ENCODE results near the gene COL26A1. TPM values are rescaled to one million over a fixed set of nuclear protein-coding genes. Genes with fewer than 3 reads are reported as not detected.

The COL26A1 gene
- polyA plus RNA-seq, 2 donors = not detected

DNA sequence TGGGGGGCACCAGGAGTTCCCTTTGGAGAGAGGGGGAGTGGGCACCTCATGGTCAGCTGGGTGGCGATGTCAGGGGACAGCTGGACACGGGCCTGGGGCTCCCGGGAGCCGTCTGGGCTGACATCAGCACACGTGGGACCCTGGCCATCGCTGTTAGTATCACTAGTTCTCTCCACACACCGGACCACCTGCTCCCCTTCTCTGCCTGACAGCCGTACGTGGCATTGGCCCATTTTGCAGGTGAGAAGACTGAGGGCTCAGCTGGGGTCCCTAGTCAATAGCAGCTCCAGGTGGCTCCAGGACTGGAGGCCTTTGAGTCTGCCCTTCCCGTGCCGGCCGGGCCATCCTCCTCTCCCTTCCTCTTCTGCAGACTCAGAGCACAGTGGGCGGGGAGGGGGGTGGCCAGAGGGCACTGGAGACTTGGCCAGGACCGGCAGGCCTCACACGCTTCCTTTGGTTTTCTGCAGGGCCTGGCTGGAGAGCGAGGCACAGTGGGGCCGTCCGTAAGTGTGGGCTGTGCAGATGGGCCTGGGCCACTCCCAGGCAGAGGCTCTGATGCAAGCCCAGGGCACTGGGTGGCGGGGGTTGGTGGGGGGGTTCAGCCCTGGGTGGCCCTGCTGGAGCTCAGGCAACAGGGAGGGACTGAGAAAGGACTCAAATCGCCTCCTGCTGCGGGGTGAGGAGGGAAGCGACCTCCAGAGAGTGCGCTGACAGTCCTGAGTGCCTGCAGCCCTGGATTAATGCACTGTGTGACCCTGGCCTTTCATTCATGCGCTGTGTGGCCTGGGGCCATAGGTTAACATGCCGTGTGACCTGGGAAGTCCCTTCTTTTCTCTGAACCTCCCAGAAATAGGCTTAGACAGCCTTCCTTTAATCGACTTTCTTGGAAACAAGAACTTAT, 188.2 kb downstream of the COL26A1 start:
- Histone ChIP-seq H3K27ac (ENCODE audit: low read depth in 2 of 2, low read length in 1 of 2) (no peak overlapping the region), H3K4me1 (ENCODE audit: control insufficient read depth in 2 of 2, insufficient read depth in 2 of 2, low read length in 1 of 2) (no peaks in the 10 kb centered on the region), H3K9me3 (ENCODE audit: control insufficient read depth in 2 of 2, insufficient read depth in 1 of 2, low read depth in 1 of 2, low read length in 1 of 2) (no peaks in the 10 kb centered on the region), H3K27me3 (ENCODE audit: control insufficient read depth in 1 of 2, insufficient read depth in 2 of 2, low read length in 2 of 2) (no peaks in the 10 kb centered on the region), H3K36me3 (ENCODE audit: control insufficient read depth in 2 of 2, insufficient read depth in 2 of 2, low read length in 1 of 2) (no peaks in the 10 kb centered on the region), H3K4me3 (ENCODE audit: low read depth in 1 of 2, low read length in 2 of 2) (no peak overlapping the region)
- 63 to 72% methylated on average over 26 of the region's 26 CpGs for WGBS, 2 donors

- Histone ChIP-seq H3K4me3 (ENCODE audit: low read depth in 1 of 2, low read length in 2 of 2) (no peak overlapping the region), H3K4me1 (ENCODE audit: control insufficient read depth in 2 of 2, insufficient read depth in 2 of 2, low read length in 1 of 2) (no peaks in the 10 kb centered on the region), H3K27me3 (ENCODE audit: control insufficient read depth in 1 of 2, insufficient read depth in 2 of 2, low read length in 2 of 2) (no peaks in the 10 kb centered on the region), H3K9me3 (ENCODE audit: control insufficient read depth in 2 of 2, insufficient read depth in 1 of 2, low read depth in 1 of 2, low read length in 1 of 2) (no peaks in the 10 kb centered on the region), H3K36me3 (ENCODE audit: control insufficient read depth in 2 of 2, insufficient read depth in 2 of 2, low read length in 1 of 2) (no peaks in the 10 kb centered on the region), H3K27ac (ENCODE audit: low read depth in 2 of 2, low read length in 1 of 2) (no peak overlapping the region)
- 80 to 81% methylated on average over 23 of the region's 23 CpGs for WGBS, 2 donors
These were observed 190.5 kb downstream of the COL26A1 start for GRCh38 chr7:101553018-101553770.

- WGBS, 2 donors = 81 to 86% methylated on average over 8 of the region's 8 CpGs
- H3K27ac ChIP-seq (ENCODE audit: low read depth in 2 of 2, low read length in 1 of 2) = no peak overlapping the region
- no peak overlapping the region for H3K4me3 ChIP-seq (ENCODE audit: low read depth in 1 of 2, low read length in 2 of 2)
- no peaks in the 10 kb centered on the region for H3K36me3 ChIP-seq (ENCODE audit: control insufficient read depth in 2 of 2, insufficient read depth in 2 of 2, low read length in 1 of 2)
- no peaks in the 10 kb centered on the region for H3K27me3 ChIP-seq (ENCODE audit: control insufficient read depth in 1 of 2, insufficient read depth in 2 of 2, low read length in 2 of 2)
- H3K4me1 ChIP-seq (ENCODE audit: control insufficient read depth in 2 of 2, insufficient read depth in 2 of 2, low read length in 1 of 2) = no peaks in the 10 kb centered on the region
- H3K9me3 ChIP-seq (ENCODE audit: control insufficient read depth in 2 of 2, insufficient read depth in 1 of 2, low read depth in 1 of 2, low read length in 1 of 2) = no peaks in the 10 kb centered on the region
These were observed 191.2 kb downstream of the COL26A1 start for GRCh38 chr7:101553771-101554445.

- Histone ChIP-seq H3K27me3 (ENCODE audit: control insufficient read depth in 1 of 2, insufficient read depth in 2 of 2, low read length in 2 of 2) (no peaks in the 10 kb centered on the region), H3K4me3 (ENCODE audit: low read depth in 1 of 2, low read length in 2 of 2) (no peak overlapping the region), H3K27ac (ENCODE audit: low read depth in 2 of 2, low read length in 1 of 2) (no peak overlapping the region), H3K4me1 (ENCODE audit: control insufficient read depth in 2 of 2, insufficient read depth in 2 of 2, low read length in 1 of 2) (no peaks in the 10 kb centered on the region), H3K36me3 (ENCODE audit: control insufficient read depth in 2 of 2, insufficient read depth in 2 of 2, low read length in 1 of 2) (no peaks in the 10 kb centered on the region), H3K9me3 (ENCODE audit: control insufficient read depth in 2 of 2, insufficient read depth in 1 of 2, low read depth in 1 of 2, low read length in 1 of 2) (no peaks in the 10 kb centered on the region)
- 82 to 85% methylated on average over 6 of the region's 6 CpGs for WGBS, 2 donors
These were observed 192.1 kb downstream of the COL26A1 start for GRCh38 chr7:101554584-101555268.

DNA sequence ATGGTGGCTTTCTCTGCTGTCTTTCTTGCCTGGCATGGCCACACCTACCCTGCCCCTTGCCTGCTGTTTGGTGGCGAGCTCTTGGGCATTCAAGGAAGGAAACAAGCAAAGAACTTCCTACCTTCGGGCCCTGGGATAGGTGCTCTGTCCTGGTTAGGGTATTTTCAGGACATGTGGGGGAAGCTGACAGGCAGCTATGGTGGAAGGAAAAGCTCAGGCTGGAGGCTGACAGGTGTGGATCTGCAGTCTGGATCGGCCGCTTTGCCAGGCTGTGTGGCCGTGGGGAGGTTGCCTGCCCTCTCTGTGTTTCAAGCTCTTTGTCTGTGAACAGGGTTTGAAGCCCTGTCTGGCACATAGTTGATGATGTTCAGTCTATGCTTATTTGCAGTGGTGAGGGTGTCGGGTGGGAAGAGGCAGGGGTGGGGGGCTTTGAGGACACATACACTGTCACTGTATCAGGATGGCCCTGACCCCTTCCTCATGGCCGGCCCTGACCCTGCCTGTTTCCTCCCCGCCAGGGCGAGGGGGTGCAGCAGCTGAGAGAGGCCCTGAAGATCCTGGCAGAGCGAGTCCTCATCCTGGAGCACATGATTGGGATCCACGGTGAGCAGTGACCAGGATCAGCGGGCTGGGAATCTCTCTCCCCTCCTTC, 192.7 kb downstream of the COL26A1 start:
- Histone ChIP-seq H3K36me3 (ENCODE audit: control insufficient read depth in 2 of 2, insufficient read depth in 2 of 2, low read length in 1 of 2) (no peaks in the 10 kb centered on the region), H3K27ac (ENCODE audit: low read depth in 2 of 2, low read length in 1 of 2) (no peak overlapping the region), H3K4me1 (ENCODE audit: control insufficient read depth in 2 of 2, insufficient read depth in 2 of 2, low read length in 1 of 2) (no peaks in the 10 kb centered on the region), H3K9me3 (ENCODE audit: control insufficient read depth in 2 of 2, insufficient read depth in 1 of 2, low read depth in 1 of 2, low read length in 1 of 2) (no peaks in the 10 kb centered on the region), H3K27me3 (ENCODE audit: control insufficient read depth in 1 of 2, insufficient read depth in 2 of 2, low read length in 2 of 2) (no peaks in the 10 kb centered on the region), H3K4me3 (ENCODE audit: low read depth in 1 of 2, low read length in 2 of 2) (no peak overlapping the region)
- 83% methylated on average over 12 of the region's 12 CpGs for WGBS, 2 donors

DNA sequence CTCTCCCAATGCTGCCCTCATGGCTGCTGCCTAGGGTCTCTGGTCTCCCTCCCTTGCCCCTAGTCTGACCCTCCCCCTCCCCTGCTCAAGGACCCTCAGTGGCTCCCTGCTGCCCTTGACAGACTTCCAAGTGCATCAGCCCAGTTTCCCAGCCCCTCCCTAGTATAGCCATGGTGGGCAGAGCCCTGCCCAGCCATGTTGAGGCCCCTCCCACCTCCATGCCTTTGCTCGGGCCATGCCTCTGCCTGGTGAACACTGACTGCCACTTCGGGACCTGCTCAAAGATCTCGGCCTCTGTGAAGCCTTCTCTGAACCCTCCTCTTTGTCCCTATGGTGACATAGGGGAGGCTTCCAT, 193.2 kb downstream of the COL26A1 start:
- H3K4me1 ChIP-seq (ENCODE audit: control insufficient read depth in 2 of 2, insufficient read depth in 2 of 2, low read length in 1 of 2) = no peaks in the 10 kb centered on the region
- 78 to 84% methylated on average over 3 of the region's 3 CpGs for WGBS, 2 donors
- no peak overlapping the region for H3K4me3 ChIP-seq (ENCODE audit: low read depth in 1 of 2, low read length in 2 of 2)
- H3K27me3 ChIP-seq (ENCODE audit: control insufficient read depth in 1 of 2, insufficient read depth in 2 of 2, low read length in 2 of 2) = no peaks in the 10 kb centered on the region
- H3K36me3 ChIP-seq (ENCODE audit: control insufficient read depth in 2 of 2, insufficient read depth in 2 of 2, low read length in 1 of 2) = no peaks in the 10 kb centered on the region
- H3K9me3 ChIP-seq (ENCODE audit: control insufficient read depth in 2 of 2, insufficient read depth in 1 of 2, low read depth in 1 of 2, low read length in 1 of 2) = no peaks in the 10 kb centered on the region
- H3K27ac ChIP-seq (ENCODE audit: low read depth in 2 of 2, low read length in 1 of 2) = no peak overlapping the region

DNA sequence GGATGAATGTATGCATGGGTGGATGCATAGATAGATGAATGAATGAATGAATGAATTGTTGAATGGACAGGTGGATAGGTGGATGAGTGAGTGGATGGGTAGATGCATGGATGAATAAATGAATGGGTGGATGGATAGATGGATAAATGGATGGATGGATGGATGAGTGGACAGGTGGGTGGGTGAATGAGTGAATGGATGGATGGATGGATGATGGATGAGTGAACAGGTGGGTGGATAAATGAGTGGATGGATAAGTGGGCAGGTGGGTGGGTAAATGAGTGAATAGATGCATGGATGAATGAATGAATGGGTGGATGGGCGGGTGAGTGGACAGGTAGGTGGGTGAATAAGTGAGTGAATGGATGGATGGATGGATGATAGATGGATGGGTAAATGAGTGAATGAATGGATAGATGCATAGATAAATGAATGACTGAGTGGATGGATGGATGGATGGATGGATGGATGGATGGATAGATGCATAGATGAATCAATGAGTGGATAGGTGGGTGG, 193.8 kb downstream of the COL26A1 start:
- Histone ChIP-seq H3K36me3 (ENCODE audit: control insufficient read depth in 2 of 2, insufficient read depth in 2 of 2, low read length in 1 of 2) (no peaks in the 10 kb centered on the region), H3K27me3 (ENCODE audit: control insufficient read depth in 1 of 2, insufficient read depth in 2 of 2, low read length in 2 of 2) (no peaks in the 10 kb centered on the region), H3K9me3 (ENCODE audit: control insufficient read depth in 2 of 2, insufficient read depth in 1 of 2, low read depth in 1 of 2, low read length in 1 of 2) (no peaks in the 10 kb centered on the region), H3K4me1 (ENCODE audit: control insufficient read depth in 2 of 2, insufficient read depth in 2 of 2, low read length in 1 of 2) (no peaks in the 10 kb centered on the region), H3K4me3 (ENCODE audit: low read depth in 1 of 2, low read length in 2 of 2) (no peak overlapping the region), H3K27ac (ENCODE audit: low read depth in 2 of 2, low read length in 1 of 2) (no peak overlapping the region)
- WGBS, 2 donors = 75 to 82% methylated on average over 1 of the region's 1 CpG

- Histone ChIP-seq H3K27ac (ENCODE audit: low read depth in 2 of 2, low read length in 1 of 2) (no peak overlapping the region), H3K4me1 (ENCODE audit: control insufficient read depth in 2 of 2, insufficient read depth in 2 of 2, low read length in 1 of 2) (no peaks in the 10 kb centered on the region), H3K9me3 (ENCODE audit: control insufficient read depth in 2 of 2, insufficient read depth in 1 of 2, low read depth in 1 of 2, low read length in 1 of 2) (no peaks in the 10 kb centered on the region), H3K27me3 (ENCODE audit: control insufficient read depth in 1 of 2, insufficient read depth in 2 of 2, low read length in 2 of 2) (no peaks in the 10 kb centered on the region), H3K4me3 (ENCODE audit: low read depth in 1 of 2, low read length in 2 of 2) (no peak overlapping the region), H3K36me3 (ENCODE audit: control insufficient read depth in 2 of 2, insufficient read depth in 2 of 2, low read length in 1 of 2) (no peaks in the 10 kb centered on the region)
- WGBS, 2 donors = 82 to 84% methylated on average over 8 of the region's 8 CpGs
These were observed 194.7 kb downstream of the COL26A1 start for GRCh38 chr7:101557421-101557820.

Data from esophagus (tissue), 2 donors.